Superior temporal gyrus (tissue), 1 donor: ENCODE measurements around the gene WIF1.

Experiments
- DNase-seq: peaks from one replicate; pipeline ENCODE4 v3.0.0-alpha.2; 2016; ENCODE audit errors: extremely low spot score

Gene WIF1

DNA sequence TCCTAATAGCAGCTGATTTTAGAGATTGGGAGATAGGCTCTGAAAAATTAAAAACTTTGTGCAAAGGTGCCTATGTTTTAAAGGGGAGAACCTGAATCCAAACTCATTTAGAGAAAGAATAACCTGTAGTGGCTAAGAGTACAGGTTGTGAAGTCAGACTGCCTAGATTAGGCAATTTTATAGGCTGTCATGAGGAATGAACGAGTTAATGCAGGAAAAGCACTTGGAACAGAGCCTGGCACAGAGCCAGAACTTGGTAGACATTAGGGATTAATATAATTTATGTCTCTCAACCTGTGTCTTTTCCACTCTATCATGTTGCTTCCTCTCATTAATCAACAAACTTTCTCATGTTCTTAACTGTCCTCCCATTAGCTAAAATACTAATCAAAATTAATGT is 98.1 kb downstream of the WIF1 start:
- no peak for DNase-seq

DNA sequence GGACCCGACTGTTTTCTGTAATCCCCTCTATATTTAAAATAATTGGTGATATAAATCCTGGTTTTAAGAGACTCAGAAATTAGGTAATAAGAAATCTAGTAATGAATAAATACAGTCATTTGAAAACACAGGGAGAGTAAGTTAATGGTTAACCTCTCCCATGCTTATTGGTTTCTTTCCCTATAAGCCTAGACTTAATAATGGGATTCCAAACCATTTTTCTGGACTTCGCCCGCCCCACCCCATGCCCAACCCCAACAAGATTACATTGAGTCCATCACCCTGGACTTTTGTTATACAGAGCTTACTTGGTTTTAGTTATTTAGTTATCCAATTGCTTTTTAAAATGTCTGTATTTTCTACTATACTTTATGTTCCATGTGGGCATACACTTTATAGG is 98.7 kb downstream of the WIF1 start:
- no peak for DNase-seq

GRCh38 chr12:65019696-65020234 is 101.3 kb downstream of the WIF1 start:
- no peak for DNase-seq

DNA sequence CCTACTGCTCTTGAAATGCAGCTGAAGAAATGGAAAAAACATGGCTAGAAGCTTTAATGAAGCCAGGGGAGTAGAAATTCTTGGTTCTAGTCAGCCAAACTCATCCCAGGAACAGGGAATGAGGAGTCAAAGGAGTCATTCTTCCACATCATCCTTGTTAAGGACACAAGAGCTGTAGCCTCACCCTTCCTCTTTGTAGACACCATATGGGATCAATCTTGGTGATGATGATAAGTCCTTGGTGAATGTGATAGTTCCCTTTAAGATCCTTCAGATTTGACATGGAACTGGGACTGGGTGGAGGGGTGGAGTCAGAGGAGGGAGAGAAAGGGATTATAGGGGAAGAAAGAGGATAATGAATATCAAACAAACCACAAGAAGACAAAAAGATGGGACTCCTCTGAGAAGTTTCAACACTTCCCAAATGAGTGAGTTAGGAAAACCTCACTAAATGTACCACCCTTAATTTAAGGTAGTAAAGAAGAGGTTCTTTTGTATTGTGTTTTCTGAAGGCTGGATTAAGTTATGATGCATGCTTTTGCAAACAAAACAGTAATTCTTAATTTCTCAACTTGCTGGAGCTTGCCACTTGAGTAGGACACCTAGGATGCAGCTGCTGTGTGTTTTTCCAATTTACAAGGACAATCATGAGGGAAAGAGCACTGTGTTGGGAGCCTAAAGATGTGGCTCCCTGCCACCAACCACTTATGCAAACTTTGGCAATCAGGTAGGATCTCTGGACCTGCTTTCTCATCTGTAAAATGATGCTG is 104.0 kb downstream of the WIF1 start:
- no peak for DNase-seq

DNA sequence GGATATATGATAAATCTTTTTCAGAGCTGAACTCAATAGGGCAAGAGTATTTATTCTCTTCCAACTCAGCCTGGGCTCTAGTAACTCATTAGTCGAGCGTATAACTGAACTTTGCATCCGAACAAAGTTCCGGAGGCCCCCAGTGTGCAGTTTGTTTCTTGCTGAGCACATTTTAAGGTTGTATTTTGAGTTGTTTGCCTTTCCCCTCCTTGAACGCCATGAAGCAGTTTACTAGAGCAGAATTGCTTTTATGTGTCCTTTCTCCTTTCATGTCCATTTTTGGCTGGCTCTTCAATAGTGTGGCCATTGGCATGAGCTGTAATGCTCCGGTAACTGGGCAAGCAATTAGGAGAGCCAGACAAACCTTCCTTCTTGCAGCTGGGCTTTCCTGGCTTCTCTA is 105.3 kb downstream of the WIF1 start:
- no peak for DNase-seq

DNA sequence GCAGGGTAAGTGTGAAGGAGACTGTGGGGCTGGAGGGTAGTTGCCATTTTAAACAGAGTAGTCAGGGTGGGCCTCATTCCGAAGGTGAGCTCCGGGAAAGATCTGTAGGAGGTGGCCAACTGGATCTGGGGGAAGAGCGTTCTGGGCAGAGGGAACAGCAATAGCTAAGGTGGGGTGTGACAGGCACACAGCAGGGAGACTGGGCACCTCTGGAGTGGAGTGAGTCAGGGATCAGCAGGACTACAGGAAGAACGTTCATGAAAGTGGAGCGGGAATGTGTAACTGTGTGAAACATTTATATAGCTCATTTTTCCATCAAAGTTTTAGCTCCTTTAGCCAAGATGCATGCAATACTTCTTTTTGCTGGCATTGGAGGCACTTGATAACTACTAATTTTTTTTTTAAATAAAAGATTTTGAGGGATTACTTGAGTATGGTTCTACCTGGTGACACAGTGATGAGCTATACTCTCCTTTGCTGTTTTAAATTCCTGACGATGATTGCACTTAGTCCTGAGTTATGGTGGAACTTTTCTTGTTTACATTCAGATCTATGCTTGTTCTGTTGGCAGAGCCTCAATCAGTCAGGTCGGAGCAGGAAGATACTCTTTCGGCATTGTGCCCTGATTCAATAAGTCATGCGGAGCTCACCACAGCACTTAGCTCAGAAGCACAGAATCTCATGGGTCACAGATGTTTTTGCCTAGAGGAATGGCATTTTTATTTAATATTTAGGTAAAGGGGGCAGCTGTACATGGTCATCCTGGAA is 106.4 kb downstream of the WIF1 start:
- no peak for DNase-seq

DNA sequence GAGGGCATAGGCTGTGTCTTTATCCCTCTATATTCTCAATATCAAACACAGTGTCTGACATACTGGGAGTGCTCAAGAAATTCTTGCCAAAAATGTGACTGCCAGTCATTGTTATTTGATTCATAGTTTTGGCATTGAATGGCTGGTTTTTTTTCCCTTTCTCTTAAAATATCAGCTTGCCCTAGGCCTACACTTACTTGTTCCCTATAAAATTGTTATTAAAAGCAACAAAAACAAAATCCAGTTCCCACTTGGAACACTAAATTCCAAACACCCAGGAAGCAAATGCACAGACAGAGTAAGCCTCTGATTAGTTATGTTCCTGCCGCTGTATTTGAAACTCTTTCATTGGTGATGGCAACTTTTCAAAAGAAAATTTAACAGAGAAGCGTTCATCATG is 110.7 kb downstream of the WIF1 start:
- no peak for DNase-seq

DNA sequence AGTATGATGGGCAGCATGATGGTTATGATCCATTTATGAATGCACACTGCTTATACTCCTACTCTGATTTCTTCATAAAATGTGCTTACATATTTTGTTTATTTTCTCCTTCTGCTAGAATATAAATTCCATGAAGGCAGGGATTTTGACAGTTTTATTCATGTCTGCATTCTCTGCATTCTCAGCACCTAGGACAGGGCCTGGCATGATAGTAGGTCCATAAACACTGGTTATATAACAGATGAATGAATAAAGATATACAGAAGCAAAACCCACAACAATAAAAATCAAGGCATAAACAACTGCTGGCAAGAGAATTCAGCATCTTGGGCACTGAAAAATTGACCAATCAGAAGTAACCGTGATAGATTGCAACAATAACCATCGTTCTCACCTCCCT is 115.4 kb downstream of the WIF1 start:
- no peak for DNase-seq

DNA sequence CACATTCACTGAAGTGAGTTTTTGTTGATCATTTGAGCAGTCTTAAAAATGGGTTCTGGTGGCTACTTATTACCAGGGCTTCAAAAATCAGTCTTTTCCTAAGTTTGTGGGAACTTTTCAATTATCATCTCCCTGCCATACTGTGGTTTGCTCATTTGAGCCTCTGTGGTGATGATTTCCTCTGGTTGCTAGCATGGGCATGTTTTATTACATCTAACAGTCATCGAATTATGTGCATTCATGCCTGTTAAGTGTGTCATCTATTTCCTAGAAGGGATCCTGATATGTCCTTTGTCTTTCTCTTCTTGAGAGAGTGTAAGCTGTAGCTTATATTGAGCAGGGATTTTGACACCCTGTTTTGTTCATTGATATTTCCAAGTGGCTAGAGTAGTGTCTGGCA is 116.8 kb downstream of the WIF1 start:
- DNase-seq = no peak
